Astrocyte of the cerebellum (primary cell): ENCODE measurements around the gene TMEM132D.

Experiments
- DNase-seq: peaks from one replicate; pipeline ENCODE4 v3.0.0-alpha.2; 2011; ENCODE audit warnings: low read depth
- H3K4me3 ChIP-seq: 2 replicates; pipeline ENCODE4 v1.5.1; 2011; ENCODE audit warnings: mild to moderate bottlenecking, low read depth, low read length, moderate library complexity
- in situ Hi-C: cut with HindIII; loops from 2 replicates; pipeline ENCODE4 v1.10.0; 2017; ENCODE audit warnings: low sequenced_read_pairs
- TF ChIP-seq, protein P1 (sequence below): IDR thresholded peaks from 2 replicates; pipeline ENCODE4 v1.5.1; 2012; ENCODE audit warnings: low read length, low read depth, moderate library complexity, mild to moderate bottlenecking; ENCODE audit errors: missing control alignments

Gene TMEM132D

DNA sequence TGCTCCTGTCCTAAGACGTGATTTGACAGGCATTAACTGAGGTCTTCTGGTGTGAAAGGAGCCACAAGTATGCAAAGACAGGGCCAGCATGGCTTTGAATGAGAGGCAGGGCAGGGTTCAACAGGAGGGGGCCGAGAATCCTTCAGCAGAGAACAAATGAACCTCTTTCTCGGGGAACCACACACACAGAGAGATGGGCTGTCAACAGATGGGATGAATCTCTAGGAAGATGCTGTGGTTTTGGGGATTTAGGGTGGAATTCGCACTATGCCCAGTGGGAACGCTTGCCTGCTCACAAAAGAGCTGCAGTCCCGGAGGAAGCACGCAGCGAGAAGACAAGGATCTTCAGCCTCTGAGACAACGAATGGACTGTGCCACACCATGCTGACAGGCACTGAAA lies 537.2 kb downstream of the TMEM132D start:
- in situ Hi-C loops: no loop called here

DNA sequence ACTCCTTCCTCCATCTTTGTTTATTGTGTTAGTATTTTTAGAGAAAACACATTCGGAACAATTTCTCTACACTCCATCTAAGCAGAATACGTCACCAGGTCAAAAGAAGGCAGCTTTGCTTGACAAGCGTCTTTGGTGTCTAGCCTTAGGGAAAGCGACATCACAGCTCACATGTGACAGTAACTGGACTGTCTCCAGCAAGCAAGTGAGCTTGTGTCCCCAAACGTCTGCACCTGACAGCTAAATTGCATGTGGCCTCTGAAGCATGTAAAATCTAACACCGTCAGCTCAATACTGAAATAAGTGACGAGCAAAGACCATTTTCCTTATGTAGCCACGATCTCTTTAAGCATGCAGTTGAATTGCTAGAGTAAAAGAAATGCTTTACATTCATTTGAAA lies 540.8 kb downstream of the TMEM132D start:
- no peak overlapping the region for H3K4me3 ChIP-seq
- DNase-seq: no peak
- in situ Hi-C loops: no loop called here
- TF ChIP-seq, protein P1, sequence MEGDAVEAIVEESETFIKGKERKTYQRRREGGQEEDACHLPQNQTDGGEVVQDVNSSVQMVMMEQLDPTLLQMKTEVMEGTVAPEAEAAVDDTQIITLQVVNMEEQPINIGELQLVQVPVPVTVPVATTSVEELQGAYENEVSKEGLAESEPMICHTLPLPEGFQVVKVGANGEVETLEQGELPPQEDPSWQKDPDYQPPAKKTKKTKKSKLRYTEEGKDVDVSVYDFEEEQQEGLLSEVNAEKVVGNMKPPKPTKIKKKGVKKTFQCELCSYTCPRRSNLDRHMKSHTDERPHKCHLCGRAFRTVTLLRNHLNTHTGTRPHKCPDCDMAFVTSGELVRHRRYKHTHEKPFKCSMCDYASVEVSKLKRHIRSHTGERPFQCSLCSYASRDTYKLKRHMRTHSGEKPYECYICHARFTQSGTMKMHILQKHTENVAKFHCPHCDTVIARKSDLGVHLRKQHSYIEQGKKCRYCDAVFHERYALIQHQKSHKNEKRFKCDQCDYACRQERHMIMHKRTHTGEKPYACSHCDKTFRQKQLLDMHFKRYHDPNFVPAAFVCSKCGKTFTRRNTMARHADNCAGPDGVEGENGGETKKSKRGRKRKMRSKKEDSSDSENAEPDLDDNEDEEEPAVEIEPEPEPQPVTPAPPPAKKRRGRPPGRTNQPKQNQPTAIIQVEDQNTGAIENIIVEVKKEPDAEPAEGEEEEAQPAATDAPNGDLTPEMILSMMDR: no peak

More for the DNA sequence above, 537.2 kb downstream of the TMEM132D start:
- TF ChIP-seq, protein P1: no peak
- DNase-seq: no peak
- H3K4me3 ChIP-seq: no peak overlapping the region

DNA sequence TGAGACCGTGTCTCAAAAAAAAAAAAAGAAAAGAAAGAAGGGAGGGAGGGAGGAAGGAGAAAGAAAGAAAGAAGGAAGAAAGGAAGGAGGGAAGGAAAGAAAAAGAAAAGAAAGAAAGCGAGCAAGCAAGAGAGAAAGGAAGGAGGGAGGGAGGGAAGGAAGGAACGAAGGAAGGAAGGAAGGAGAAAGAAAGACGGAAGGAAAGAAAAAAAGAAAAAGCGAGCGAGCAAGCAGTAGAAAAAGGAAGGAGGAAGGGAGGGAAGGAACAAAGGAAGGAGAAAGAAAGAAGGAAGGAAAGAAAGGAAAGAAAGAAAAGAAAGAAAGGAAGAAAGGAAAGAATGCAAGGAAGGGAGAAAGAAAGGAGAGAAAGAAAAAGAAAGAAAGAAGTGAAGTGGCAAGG lies 546.6 kb downstream of the TMEM132D start:
- DNase-seq: no peak
- TF ChIP-seq, protein P1: no peak
- in situ Hi-C loops: no loop called here
- H3K4me3 ChIP-seq: no peak overlapping the region

DNA sequence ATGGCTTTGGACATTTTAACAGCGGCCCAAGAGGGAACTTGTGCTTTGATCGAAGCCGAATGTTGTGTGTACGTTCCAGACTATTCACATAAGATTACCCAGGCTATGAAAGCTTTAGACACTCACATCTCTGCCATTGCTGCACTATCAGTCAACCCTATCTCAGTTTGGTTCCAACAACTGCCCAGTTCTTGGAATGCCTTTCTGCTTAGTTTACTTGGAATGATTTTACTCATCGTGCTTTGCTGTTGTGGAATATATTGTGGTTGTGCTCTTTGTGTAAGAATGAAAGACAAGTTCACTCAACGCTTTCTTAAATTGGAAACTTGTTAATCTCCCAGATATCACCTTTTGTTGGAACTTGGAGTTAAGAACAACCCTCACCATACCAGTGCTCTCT lies 552.3 kb downstream of the TMEM132D start:
- DNase-seq: no peak
- in situ Hi-C loops: no loop called here
- no peak overlapping the region for H3K4me3 ChIP-seq
- TF ChIP-seq, protein P1: no peak

DNA sequence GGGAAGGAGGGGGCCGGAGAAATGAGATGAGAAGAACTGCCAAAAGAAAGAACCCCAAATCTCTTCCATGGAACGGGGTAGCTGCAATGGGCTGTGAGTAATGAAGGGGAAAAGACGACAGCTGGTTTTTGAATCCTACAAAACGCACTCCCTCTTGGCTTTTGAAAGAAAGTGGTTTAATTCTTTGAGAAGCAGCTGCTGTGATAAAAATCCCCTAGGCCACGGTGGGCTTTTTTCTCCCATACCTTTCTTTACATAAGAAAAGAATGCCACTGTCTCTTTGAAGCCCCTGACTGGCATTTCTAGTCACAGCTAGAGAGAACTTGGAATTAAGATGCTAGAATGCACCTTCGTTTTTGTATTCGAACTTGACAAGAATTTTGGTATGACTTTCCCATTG lies 564.5 kb downstream of the TMEM132D start:
- in situ Hi-C loops: no loop called here
- no peak overlapping the region for H3K4me3 ChIP-seq
- TF ChIP-seq, protein P1: no peak
- no peak for DNase-seq

DNA sequence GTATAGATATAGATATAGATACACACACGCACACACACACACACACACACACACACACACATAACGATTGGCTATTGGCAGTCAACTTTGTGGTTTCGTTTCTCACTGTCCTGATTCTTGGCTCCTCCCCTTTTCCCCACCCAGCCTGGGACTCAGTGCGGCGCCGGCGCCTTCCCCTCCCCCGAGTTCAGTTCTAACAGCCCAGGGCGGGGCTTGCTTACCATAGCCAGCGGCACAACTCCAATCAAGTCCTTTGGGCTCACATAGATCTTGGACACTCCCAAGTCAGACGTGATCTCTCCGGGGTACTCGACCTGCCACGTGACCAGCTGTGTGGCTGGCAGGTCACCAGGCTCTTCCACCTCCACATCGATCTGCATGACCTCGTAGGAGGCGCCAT lies 566.4 kb downstream of the TMEM132D start:
- in situ Hi-C loops: no loop called here
- TF ChIP-seq, protein P1: no peak
- no peak overlapping the region for H3K4me3 ChIP-seq

DNA sequence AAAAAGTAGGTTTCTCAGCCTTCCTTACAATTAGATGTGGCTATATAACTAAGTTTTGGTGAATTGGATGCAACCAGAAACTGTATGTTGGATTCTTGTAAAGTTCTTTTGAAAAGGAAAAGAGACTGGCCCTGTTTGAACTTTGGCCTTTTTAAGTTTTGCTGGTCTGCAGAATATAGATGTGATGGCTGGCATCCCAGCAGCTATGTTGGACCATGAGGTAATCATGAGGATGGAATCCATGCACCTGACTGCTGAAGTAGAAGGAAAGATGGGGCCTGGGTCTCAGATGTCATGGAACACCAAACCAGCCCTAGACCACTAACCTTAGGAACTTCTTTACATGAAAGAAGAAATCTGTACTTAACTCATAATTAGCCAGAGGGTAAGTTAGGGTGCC lies 568.1 kb downstream of the TMEM132D start:
- no peak overlapping the region for H3K4me3 ChIP-seq
- TF ChIP-seq, protein P1: no peak
- in situ Hi-C loops: no loop called here
- no peak for DNase-seq

More for the DNA sequence above, 566.4 kb downstream of the TMEM132D start:
- no peak for DNase-seq
